BE2C (cell line): ENCODE results near the gene POU2F2.

Experiments used
- DNase-seq: peaks from one replicate; pipeline ENCODE4 v3.0.0-alpha.2; 2020
- H3K27me3 ChIP-seq: fragments of 250-450 bp; sonication (Bioruptor Pico); 2 replicates; pipeline ENCODE4 v1.5.1; 2020; ENCODE audit warnings: mild to moderate bottlenecking
- H3K36me3 ChIP-seq: fragments of 250-450 bp; sonication (Bioruptor Pico); 2 replicates; pipeline ENCODE4 v1.5.1; 2020; ENCODE audit warnings: mild to moderate bottlenecking
- H3K4me1 ChIP-seq: fragments of 250-450 bp; sonication (Bioruptor Pico); 2 replicates; pipeline ENCODE4 v1.5.1; 2020
- H3K4me3 ChIP-seq: 2 replicates; pipeline ENCODE4 v1.5.1; 2011; ENCODE audit warnings: low read depth, low read length
- H3K9me3 ChIP-seq: fragments of 250-450 bp; sonication (Bioruptor Pico); 2 replicates; pipeline ENCODE4 v1.5.1; 2020
- TF ChIP-seq, protein P1 (sequence below): IDR thresholded peaks from 2 replicates; pipeline ENCODE4 v1.5.1; 2012; ENCODE audit warnings: mild to moderate bottlenecking, low read depth, low read length

Gene POU2F2

DNA sequence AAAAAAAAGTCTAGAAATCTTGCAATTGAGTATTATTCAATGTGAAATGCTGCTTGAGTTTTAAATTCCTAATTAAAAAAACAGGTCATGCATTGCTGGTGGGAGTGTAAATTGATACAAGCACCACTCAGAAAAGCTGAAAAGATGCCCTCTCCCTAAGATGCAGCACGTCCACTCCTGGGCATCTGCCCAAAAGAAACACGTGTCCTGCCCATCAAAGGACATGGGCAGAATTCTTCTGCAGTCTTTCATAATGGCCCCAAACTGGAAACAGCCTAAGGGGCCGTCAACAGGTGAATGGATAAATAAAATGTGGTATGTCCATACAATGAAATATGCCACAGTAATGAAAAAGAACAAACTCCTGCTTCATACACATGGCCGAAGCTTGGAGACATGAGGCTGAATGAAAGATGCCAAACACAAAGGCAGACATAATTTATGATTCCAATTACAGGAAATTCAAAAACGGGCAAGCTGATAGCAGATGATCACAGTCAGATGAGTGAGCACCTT, 7.8 kb downstream of the POU2F2 start:
- no peaks in the 10 kb centered on the region for H3K27me3 ChIP-seq
- no peaks in the 10 kb centered on the region for H3K4me1 ChIP-seq
- H3K36me3 ChIP-seq: no peaks in the 10 kb centered on the region

DNA sequence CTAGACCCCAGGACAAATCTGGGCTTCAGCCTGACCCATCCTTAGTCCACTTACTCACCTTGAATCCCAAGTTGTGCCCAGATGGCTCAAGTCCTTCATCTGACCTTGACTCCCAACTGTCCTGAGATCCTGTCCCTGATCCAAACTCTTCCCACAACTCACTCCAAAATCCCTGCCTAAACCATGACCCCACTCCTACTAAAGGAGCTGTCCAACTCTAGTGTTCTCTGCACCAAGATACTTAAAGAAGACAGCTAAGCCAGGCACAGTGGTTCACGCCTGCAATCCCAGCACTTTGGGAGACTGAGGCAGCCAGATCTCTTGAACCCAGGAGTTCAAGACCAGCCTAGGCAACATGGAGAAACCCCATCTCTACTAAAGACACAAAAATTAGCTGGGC, 8.5 kb downstream of the POU2F2 start:
- TF ChIP-seq, protein P1, sequence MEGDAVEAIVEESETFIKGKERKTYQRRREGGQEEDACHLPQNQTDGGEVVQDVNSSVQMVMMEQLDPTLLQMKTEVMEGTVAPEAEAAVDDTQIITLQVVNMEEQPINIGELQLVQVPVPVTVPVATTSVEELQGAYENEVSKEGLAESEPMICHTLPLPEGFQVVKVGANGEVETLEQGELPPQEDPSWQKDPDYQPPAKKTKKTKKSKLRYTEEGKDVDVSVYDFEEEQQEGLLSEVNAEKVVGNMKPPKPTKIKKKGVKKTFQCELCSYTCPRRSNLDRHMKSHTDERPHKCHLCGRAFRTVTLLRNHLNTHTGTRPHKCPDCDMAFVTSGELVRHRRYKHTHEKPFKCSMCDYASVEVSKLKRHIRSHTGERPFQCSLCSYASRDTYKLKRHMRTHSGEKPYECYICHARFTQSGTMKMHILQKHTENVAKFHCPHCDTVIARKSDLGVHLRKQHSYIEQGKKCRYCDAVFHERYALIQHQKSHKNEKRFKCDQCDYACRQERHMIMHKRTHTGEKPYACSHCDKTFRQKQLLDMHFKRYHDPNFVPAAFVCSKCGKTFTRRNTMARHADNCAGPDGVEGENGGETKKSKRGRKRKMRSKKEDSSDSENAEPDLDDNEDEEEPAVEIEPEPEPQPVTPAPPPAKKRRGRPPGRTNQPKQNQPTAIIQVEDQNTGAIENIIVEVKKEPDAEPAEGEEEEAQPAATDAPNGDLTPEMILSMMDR: no peak
- H3K4me3 ChIP-seq: no peak overlapping the region
- H3K36me3 ChIP-seq: no peaks in the 10 kb centered on the region
- H3K4me1 ChIP-seq: no peaks in the 10 kb centered on the region
- no peaks in the 10 kb centered on the region; the same call in 1 of the 2 replicates for H3K9me3 ChIP-seq
- H3K27me3 ChIP-seq: no peaks in the 10 kb centered on the region
- DNase-seq: no peak

More for the DNA sequence above, 7.8 kb downstream of the POU2F2 start:
- DNase-seq: no peak
- Histone ChIP-seq H3K9me3 (no peaks in the 10 kb centered on the region; the same call in 1 of the 2 replicates), H3K4me3 (no peak overlapping the region)
- TF ChIP-seq, protein P1: no peak

DNA sequence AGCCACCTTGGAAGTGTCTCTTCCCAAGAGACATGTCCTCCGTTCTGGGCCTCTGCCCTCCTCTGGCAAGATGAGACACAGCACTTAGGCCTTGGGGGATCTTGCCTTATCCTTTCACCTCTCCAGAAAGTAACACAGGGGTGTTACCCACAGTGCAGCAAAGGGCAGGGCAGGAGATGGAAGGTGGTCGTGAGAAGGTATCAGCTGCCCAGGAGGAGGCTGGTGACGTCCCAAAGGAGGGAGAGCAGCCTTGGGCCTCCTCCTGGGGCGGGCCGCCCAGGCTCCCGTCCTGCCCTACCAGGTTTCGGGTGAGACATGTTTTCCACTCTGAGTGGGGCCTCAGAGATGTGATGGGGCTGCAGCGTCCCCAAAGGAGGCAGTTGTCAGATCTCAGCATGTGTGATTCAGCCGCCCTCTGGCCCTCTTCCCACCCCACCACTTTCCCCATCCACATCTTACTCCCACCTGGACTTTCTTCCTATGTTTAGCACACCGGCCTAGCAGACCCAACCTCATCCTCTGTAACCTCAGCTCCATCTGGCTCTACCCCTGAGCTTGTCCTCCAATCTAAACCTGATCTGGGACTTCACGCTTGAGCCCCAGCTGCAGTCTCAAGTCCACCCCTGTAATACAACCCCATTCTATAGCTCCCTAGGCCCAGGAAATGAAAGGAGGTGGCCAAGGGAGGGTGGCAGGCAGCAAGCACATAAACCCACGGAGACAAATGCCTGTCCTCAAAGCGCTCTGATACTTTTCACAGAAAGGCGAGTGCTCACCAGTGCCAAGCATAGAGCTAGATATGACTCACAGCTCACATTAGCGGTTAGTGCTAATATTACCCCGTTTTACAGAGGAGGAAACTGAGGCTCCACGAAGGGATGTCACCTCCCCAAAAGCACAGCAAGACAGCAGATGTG, 9.3 kb downstream of the POU2F2 start:
- H3K4me3 ChIP-seq: no peak overlapping the region
- H3K4me1 ChIP-seq: no peaks in the 10 kb centered on the region

GRCh38 chr19:42121656-42122069, 10.6 kb downstream of the POU2F2 start:
- Histone ChIP-seq H3K9me3 (no peaks in the 10 kb centered on the region; the same call in 1 of the 2 replicates), H3K36me3 (no peaks in the 10 kb centered on the region), H3K4me3 (no peak overlapping the region), H3K4me1 (no peaks in the 10 kb centered on the region), H3K27me3 (no peaks in the 10 kb centered on the region)
- TF ChIP-seq, protein P1: no peak
- DNase-seq: no peak

More for the DNA sequence above, 9.3 kb downstream of the POU2F2 start:
- Histone ChIP-seq H3K36me3 (no peaks in the 10 kb centered on the region), H3K27me3 (no peaks in the 10 kb centered on the region), H3K9me3 (no peaks in the 10 kb centered on the region; the same call in 1 of the 2 replicates)
- TF ChIP-seq, protein P1: no peak
- DNase-seq: no peak

DNA sequence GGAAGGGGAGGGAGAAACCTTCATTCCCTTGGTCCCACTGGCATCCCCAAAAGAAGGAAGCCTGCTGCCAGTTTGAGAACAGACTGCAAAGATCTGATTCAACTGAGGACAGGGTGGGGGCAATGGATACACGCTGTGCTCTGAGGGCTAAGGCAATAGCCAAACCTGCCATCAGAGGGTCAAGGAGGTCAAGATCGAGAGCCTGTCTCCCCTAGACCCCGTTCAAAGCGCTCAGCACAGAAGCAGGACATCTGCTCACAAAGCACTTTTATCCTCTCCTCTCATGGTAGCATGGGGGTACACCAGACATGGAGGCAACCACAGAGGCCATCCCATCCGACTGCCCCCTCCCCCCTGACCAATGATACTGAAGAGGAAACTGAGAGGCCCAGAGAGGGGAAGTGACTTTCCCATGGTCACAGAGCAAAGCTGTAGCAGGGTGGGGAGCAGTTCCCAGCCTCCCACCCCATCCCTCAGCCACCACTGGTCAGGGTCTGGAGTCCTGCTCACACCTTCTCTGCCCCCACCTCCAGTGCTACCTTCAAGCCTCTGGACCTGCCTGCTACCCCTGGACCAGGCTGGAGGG, 11.1 kb downstream of the POU2F2 start:
- Histone ChIP-seq H3K9me3 (no peaks in the 10 kb centered on the region; the same call in 1 of the 2 replicates), H3K4me1 (no peaks in the 10 kb centered on the region), H3K27me3 (no peaks in the 10 kb centered on the region), H3K4me3 (no peak overlapping the region), H3K36me3 (no peaks in the 10 kb centered on the region)
- no peak for DNase-seq
- TF ChIP-seq, protein P1: no peak
